Astrocyte (in vitro differentiated cells and primary cell): ENCODE measurements around the gene MSS51. TPM values are rescaled to one million over a fixed set of nuclear protein-coding genes. Genes with fewer than 3 reads are reported as not detected.

Source experiments
- DNase-seq: peaks from one replicate; pipeline ENCODE4 v3.0.0-alpha.2; 2010; ENCODE audit warnings: low read depth
- FAIRE-seq: peaks from 2 replicates; lab custom pipeline; 2011; peaks lifted over from hg19 to GRCh38; lab: Jason Lieb, UNC
- H2AFZ ChIP-seq: 2 replicates; pipeline ENCODE4 v1.6.0; 2012; ENCODE audit warnings: low read depth, low read length, inconsistent platforms
- H3K27ac ChIP-seq: 2 replicates; pipeline ENCODE4 v1.5.1; 2011; ENCODE audit warnings: low read depth, low read length, inconsistent platforms
- H3K27me3 ChIP-seq: 2 replicates; pipeline ENCODE4 v1.6.0; 2011; ENCODE audit warnings: low read length, inconsistent platforms; ENCODE audit not compliant: insufficient read depth
- H3K36me3 ChIP-seq: 2 replicates; pipeline ENCODE4 v1.5.1; 2011; ENCODE audit warnings: low read length, inconsistent platforms; ENCODE audit not compliant: insufficient read depth
- H3K4me1 ChIP-seq: 2 replicates; pipeline ENCODE4 v1.5.1; 2011; ENCODE audit warnings: low read length, inconsistent platforms; ENCODE audit not compliant: insufficient read depth
- H3K4me2 ChIP-seq: 2 replicates; pipeline ENCODE4 v1.6.0; 2012; ENCODE audit warnings: low read length, inconsistent platforms
- H3K4me3 ChIP-seq: 2 replicates; pipeline ENCODE4 v1.5.1; 2011; ENCODE audit warnings: low read depth, mild to moderate bottlenecking, low read length, inconsistent platforms; ENCODE audit not compliant: insufficient read depth
- H3K79me2 ChIP-seq: 2 replicates; pipeline ENCODE4 v1.6.0; 2012; ENCODE audit warnings: mild to moderate bottlenecking, low read length, inconsistent platforms; ENCODE audit not compliant: insufficient read depth
- H3K9ac ChIP-seq: 2 replicates; pipeline ENCODE4 v1.6.0; 2012; ENCODE audit warnings: mild to moderate bottlenecking, low read length, inconsistent platforms
- H3K9me3 ChIP-seq: 2 replicates; pipeline ENCODE4 v1.5.1; 2012; ENCODE audit warnings: low read depth, mild to moderate bottlenecking, low read length, inconsistent platforms; ENCODE audit not compliant: insufficient read depth
- H4K20me1 ChIP-seq: 2 replicates; pipeline ENCODE4 v1.6.0; 2012; ENCODE audit warnings: low read length, inconsistent platforms; ENCODE audit not compliant: insufficient read depth
- H3K27ac Mint-ChIP-seq: one replicate; pipeline ENCODE4 v1.8.0; 2021; ENCODE audit warnings: mild to moderate bottlenecking, mixed read lengths; ENCODE audit not compliant: unreplicated experiment
- H3K27me3 Mint-ChIP-seq: one replicate; pipeline ENCODE4 v1.8.0; 2021; ENCODE audit warnings: low read depth, mixed read lengths; ENCODE audit not compliant: unreplicated experiment
- H3K36me3 Mint-ChIP-seq: one replicate; pipeline ENCODE4 v1.8.0; 2021; ENCODE audit warnings: low read depth, mixed read lengths; ENCODE audit not compliant: unreplicated experiment
- H3K4me1 Mint-ChIP-seq: one replicate; pipeline ENCODE4 v1.8.0; 2021; ENCODE audit warnings: low read depth, mixed read lengths; ENCODE audit not compliant: unreplicated experiment
- H3K4me3 Mint-ChIP-seq: one replicate; pipeline ENCODE4 v1.8.0; 2021; ENCODE audit warnings: mild to moderate bottlenecking, moderate library complexity, mixed read lengths; ENCODE audit not compliant: unreplicated experiment
- H3K9me3 Mint-ChIP-seq: one replicate; pipeline ENCODE4 v1.8.0; 2021; ENCODE audit warnings: mild to moderate bottlenecking, mixed read lengths; ENCODE audit not compliant: unreplicated experiment
- EZH2 ChIP-seq: IDR thresholded peaks from 2 replicates; pipeline ENCODE4 v1.6.1; 2012; ENCODE audit warnings: mild to moderate bottlenecking, low read length, inconsistent platforms; ENCODE audit not compliant: insufficient read depth
- total RNA-seq: library from RNA; stranded (reverse); gene quantifications from 2 replicates; pipeline ENCODE4 v1.2.1, GENCODE V29; 2021
- TF ChIP-seq, protein P1 (sequence below): IDR thresholded peaks from 2 replicates; pipeline ENCODE4 v1.5.1; 2011; ENCODE audit warnings: low read depth, mild to moderate bottlenecking, inconsistent platforms, low read length, moderate library complexity; ENCODE audit not compliant: insufficient read depth

The MSS51 gene
- total RNA-seq, 1 donor from 2014 or later: 1.1 TPM

DNA sequence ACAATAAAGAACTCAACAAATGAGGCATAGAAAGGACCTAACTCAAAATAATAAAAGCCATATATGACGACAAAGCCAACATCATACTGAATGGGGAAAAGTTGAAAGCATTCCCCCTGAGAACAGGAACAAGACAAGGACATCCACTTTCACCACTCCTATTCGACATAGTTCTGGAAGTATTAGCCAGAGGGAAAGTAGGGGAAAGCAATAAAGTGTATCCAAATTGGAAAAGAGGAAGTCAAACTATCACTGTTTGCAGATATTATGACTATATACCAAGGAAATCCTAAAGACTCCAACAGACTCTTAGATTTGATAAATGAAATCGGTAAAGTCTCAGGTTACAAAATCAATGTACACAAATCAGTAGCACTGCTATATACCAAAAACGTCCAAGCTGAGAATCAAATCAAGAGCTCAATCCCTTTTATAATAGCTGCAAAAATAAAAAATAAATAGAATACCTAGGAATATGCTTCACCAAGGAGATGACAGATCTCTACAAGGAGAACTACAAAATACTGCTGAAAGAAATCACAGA lies 24.3 kb downstream of the MSS51 start:
- Histone ChIP-seq H2AFZ (no peak overlapping the region), H3K27ac (no peak overlapping the region), H3K4me3 (no peak overlapping the region), H4K20me1 (peaks cover 69% of the 10 kb centered on the region), H3K27me3 (no peaks in the 10 kb centered on the region), H3K4me2 (no peak overlapping the region), H3K9me3 (no peaks in the 10 kb centered on the region), H3K4me1 (peaks cover 7% of the 10 kb centered on the region), H3K79me2 (peaks cover 93% of the 10 kb centered on the region), H3K9ac (no peak overlapping the region), H3K36me3 (no peaks in the 10 kb centered on the region)
- no peak for DNase-seq
- peaks cover 16% of the 10 kb centered on the region for H3K4me1 Mint-ChIP-seq
- no peaks in the 10 kb centered on the region for H3K9me3 Mint-ChIP-seq
- no peak for FAIRE-seq
- no peak overlapping the region for H3K27ac Mint-ChIP-seq
- H3K27me3 Mint-ChIP-seq: no peaks in the 10 kb centered on the region
- TF ChIP-seq, protein P1, sequence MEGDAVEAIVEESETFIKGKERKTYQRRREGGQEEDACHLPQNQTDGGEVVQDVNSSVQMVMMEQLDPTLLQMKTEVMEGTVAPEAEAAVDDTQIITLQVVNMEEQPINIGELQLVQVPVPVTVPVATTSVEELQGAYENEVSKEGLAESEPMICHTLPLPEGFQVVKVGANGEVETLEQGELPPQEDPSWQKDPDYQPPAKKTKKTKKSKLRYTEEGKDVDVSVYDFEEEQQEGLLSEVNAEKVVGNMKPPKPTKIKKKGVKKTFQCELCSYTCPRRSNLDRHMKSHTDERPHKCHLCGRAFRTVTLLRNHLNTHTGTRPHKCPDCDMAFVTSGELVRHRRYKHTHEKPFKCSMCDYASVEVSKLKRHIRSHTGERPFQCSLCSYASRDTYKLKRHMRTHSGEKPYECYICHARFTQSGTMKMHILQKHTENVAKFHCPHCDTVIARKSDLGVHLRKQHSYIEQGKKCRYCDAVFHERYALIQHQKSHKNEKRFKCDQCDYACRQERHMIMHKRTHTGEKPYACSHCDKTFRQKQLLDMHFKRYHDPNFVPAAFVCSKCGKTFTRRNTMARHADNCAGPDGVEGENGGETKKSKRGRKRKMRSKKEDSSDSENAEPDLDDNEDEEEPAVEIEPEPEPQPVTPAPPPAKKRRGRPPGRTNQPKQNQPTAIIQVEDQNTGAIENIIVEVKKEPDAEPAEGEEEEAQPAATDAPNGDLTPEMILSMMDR: no peak
- TF ChIP-seq EZH2: no peak
- peaks cover 2% of the 10 kb centered on the region for H3K36me3 Mint-ChIP-seq
- no peak overlapping the region for H3K4me3 Mint-ChIP-seq

DNA sequence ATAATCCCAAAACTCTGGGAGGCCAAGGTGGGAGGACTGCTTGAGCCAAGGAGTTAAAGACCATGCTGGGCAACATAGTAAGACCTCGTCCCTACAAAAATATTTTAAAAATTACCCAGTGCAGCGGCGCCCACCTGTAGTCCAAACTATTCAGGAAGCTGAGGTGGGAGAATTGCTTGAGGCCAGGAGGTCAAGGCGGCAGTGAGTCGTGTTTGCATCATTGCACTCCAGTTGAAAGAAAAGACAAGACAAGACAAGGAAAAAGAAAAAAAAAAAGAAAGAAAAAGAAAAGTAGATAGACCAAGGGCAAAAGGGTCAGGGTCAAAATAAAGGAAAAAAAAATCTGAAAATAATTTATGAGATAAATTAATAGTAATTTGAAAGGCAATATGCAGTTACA lies 25.3 kb downstream of the MSS51 start:
- no peak overlapping the region for H2AFZ ChIP-seq
- H3K79me2 ChIP-seq: peaks cover 96% of the 10 kb centered on the region
- H3K4me2 ChIP-seq: no peak overlapping the region
- H3K9me3 ChIP-seq: no peaks in the 10 kb centered on the region
- Mint-ChIP-seq H3K4me3 (no peak overlapping the region), H3K27me3 (no peaks in the 10 kb centered on the region), H3K4me1 (peaks cover 16% of the 10 kb centered on the region), H3K36me3 (peaks cover 2% of the 10 kb centered on the region), H3K27ac (no peak overlapping the region), H3K9me3 (no peaks in the 10 kb centered on the region)
- peaks cover 6% of the 10 kb centered on the region for H3K4me1 ChIP-seq
- DNase-seq (no peak), FAIRE-seq (no peak)
- no peak overlapping the region for H3K9ac ChIP-seq
- H3K27me3 ChIP-seq: no peaks in the 10 kb centered on the region
- TF ChIP-seq EZH2: no peak
- TF ChIP-seq, protein P1: no peak
- no peaks in the 10 kb centered on the region for H3K36me3 ChIP-seq
- peaks cover 78% of the 10 kb centered on the region for H4K20me1 ChIP-seq
- H3K4me3 ChIP-seq: no peak overlapping the region
- no peak overlapping the region for H3K27ac ChIP-seq

DNA sequence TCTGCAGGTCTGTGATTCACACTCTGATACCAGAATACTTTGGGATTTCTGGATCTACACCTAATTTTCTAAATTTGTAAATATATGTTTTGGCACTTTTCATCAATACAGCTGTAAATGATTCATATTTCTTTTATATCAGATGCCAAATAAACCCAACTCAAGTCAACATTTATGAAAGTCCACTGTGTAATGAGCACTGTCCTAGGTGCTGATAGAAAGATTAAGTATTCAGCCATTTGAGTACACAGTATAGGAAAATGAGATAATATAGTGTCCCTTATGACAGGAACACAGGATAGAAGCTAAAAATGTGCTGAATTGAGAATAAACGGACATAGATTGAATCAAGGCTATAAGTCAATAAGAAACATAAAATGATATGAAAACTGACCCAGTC lies 25.9 kb downstream of the MSS51 start:
- H3K4me2 ChIP-seq: no peak overlapping the region
- peaks cover 13% of the 10 kb centered on the region for H3K4me1 Mint-ChIP-seq
- no peaks in the 10 kb centered on the region for H3K9me3 ChIP-seq
- no peak overlapping the region for H3K4me3 Mint-ChIP-seq
- peaks cover 83% of the 10 kb centered on the region for H4K20me1 ChIP-seq
- TF ChIP-seq, protein P1: no peak
- TF ChIP-seq EZH2: no peak
- no peaks in the 10 kb centered on the region for H3K36me3 ChIP-seq
- no peaks in the 10 kb centered on the region for H3K9me3 Mint-ChIP-seq
- H3K27me3 Mint-ChIP-seq: no peaks in the 10 kb centered on the region
- DNase-seq (no peak), FAIRE-seq (no peak)
- H3K27ac Mint-ChIP-seq: no peak overlapping the region
- H3K36me3 Mint-ChIP-seq: peaks cover 2% of the 10 kb centered on the region
- H3K79me2 ChIP-seq: peaks cover 96% of the 10 kb centered on the region
- peaks cover under 1% of the 10 kb centered on the region for H3K4me1 ChIP-seq
- H3K4me3 ChIP-seq: no peak overlapping the region
- H3K9ac ChIP-seq: no peak overlapping the region
- H3K27me3 ChIP-seq: no peaks in the 10 kb centered on the region
- no peak overlapping the region for H3K27ac ChIP-seq
- no peak overlapping the region for H2AFZ ChIP-seq
